Common myeloid progenitor, CD34-positive (primary cell): Measurements from ENCODE around the gene ZNF622.

Experiments
- CTCF ChIA-PET: fragments of 350-600 bp; sonication (Branson Sonifier 250); formaldehyde crosslinking; loops from one replicate; lab custom pipeline; 2021; ENCODE audit warnings: antibody characterized with exemption; lab: Charles Lee
- POLR2A ChIA-PET: fragments of 350-600 bp; sonication (Branson Sonifier 250); formaldehyde crosslinking; loops from one replicate; lab custom pipeline; 2021; ENCODE audit warnings: antibody characterized with exemption; lab: Charles Lee
- DNase-seq, 3 donors: peaks; one replicate each; pipeline versions ENCODE4 v3.0.0 to v3.0.0-alpha.2; 2013
- H3K27ac ChIP-seq, 2 experiments: 1 replicate in 1 of 2; 2 replicates in 1 of 2; pipeline ENCODE4 v1.7.0; 2013; ENCODE audit warnings: inconsistent platforms in 2 of 2, low read length in 2 of 2, mild to moderate bottlenecking in 2 of 2, low read depth in 1 of 2, moderate library complexity in 1 of 2; ENCODE audit not compliant: severe bottlenecking in 2 of 2, insufficient read depth in 1 of 2, poor library complexity in 1 of 2
- H3K27me3 ChIP-seq, 5 experiments: replicated peaks in 2 of 5; 1 replicate in 3 of 5; 2 replicates in 2 of 5; pipeline versions ENCODE4 v1.6.1 to v1.7.0; 2013; ENCODE audit warnings: low read length in 4 of 5, mild to moderate bottlenecking in 2 of 5, moderate library complexity in 2 of 5, inconsistent platforms in 1 of 5; ENCODE audit not compliant: insufficient read depth in 5 of 5, control insufficient read depth in 4 of 5
- H3K36me3 ChIP-seq, 4 experiments: 1 replicate in 2 of 4; 2 replicates in 2 of 4; pipeline versions ENCODE4 v1.6.1 to v1.7.0; 2013; ENCODE audit warnings: low read length in 3 of 4, control low read depth in 1 of 4, mild to moderate bottlenecking in 1 of 4; ENCODE audit not compliant: control insufficient read depth in 4 of 4, insufficient read depth in 4 of 4
- H3K4me1 ChIP-seq, 4 experiments: 1 replicate in 3 of 4; 2 replicates in 1 of 4; pipeline versions ENCODE4 v1.6.1 to v1.7.1; 2013; ENCODE audit warnings: low read length in 3 of 4, mild to moderate bottlenecking in 3 of 4, control low read depth in 1 of 4, inconsistent platforms in 1 of 4, moderate library complexity in 1 of 4; ENCODE audit not compliant: control insufficient read depth in 4 of 4, insufficient read depth in 4 of 4; ENCODE audit errors: control extremely low read depth in 1 of 4
- H3K4me3 ChIP-seq, 7 experiments: 1 replicate in 4 of 7; 2 replicates in 3 of 7; pipeline versions ENCODE4 v1.5.1 to v1.7.0; 2013; ENCODE audit warnings: mild to moderate bottlenecking in 7 of 7, low read length in 6 of 7, moderate library complexity in 6 of 7, inconsistent platforms in 2 of 7, low read depth in 2 of 7, control low read depth in 1 of 7; ENCODE audit not compliant: insufficient read depth in 4 of 7, control insufficient read depth in 1 of 7; ENCODE audit errors: extremely low read depth in 1 of 7
- H3K9me3 ChIP-seq, 5 experiments: 1 replicate in 4 of 5; 2 replicates in 1 of 5; pipeline versions ENCODE4 v1.6.1 to v1.7.1; 2013; ENCODE audit warnings: low read length in 4 of 5, mild to moderate bottlenecking in 2 of 5, inconsistent platforms in 1 of 5, low read depth in 1 of 5, moderate library complexity in 1 of 5; ENCODE audit not compliant: control insufficient read depth in 4 of 5, insufficient read depth in 2 of 5; ENCODE audit errors: control extremely low read depth in 1 of 5
- WGBS: methylation state at CpG from one replicate; pipeline ENCODE4 v1.1.5; 2013; ENCODE audit not compliant: insufficient coverage; 5-methylcytosine and 5-hydroxymethylcytosine counted together

Gene ZNF622

DNA sequence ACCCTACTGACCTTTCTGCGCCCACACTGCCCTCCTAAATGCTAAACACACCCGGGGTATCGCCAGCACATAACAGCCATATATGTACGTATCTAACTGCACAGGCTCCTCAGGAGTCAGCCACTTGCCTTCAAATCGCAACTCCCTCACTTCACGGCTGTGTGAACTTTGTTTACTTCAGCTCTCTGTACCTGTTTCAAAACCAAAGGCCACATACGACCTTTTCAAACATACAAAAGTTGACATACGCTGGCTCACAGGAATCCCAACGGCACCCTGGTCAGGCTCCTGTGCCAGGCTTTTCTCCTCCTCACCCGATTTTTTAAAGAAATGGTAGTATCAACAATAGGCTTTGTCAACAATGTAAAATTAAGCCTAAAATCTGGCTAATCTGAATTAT lies 39.0 kb upstream of the ZNF622 start:
- ChIA-PET CTCF (no interaction called here), POLR2A (no interaction called here)
- DNase-seq, result no peak
- H3K9me3 ChIP-seq, result peaks cover 0 to 3% (median 0%) of the 10 kb centered on the region in 5 experiments
- H3K4me3 ChIP-seq, result no peak overlapping the region
- H3K4me1 ChIP-seq, result no peaks in the 10 kb centered on the region
- no peaks in the 10 kb centered on the region for H3K27me3 ChIP-seq
- WGBS, result 98% methylated on average over 10 of the region's 10 CpGs
- H3K36me3 ChIP-seq, result no peaks in the 10 kb centered on the region
- H3K27ac ChIP-seq, result no peak overlapping the region

DNA sequence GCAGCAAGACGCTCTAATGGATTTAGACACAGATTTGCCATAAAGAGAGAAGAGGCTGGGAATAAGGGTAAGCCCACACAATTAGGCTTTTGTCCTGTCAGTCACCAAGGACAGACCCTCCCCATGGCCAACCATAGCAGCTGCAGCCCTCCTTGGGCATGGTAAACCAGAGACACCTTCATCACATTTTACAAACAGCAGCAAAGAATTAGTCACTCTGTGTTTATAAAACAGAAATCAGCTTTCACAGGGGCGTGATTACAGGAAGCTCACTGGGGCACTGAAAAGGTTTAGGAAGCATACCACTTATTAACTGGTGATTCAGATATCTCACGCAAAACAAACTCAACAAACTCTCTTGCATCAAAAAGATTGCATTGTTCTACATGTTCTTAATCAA lies 37.3 kb upstream of the ZNF622 start:
- Histone ChIP-seq H3K27ac (no peak overlapping the region), H3K4me1 (no peaks in the 10 kb centered on the region), H3K9me3 (peaks cover 0 to 5% (median 0%) of the 10 kb centered on the region in 5 experiments), H3K4me3 (no peak overlapping the region), H3K27me3 (no peaks in the 10 kb centered on the region), H3K36me3 (no peaks in the 10 kb centered on the region)
- ChIA-PET CTCF (no interaction called here), POLR2A (no interaction called here)
- 93% methylated on average over 2 of the region's 3 CpGs for WGBS
- DNase-seq, result no peak

GRCh38 chr5:16500024-16500423 lies 34.4 kb upstream of the ZNF622 start:
- Histone ChIP-seq H3K4me3 (no peak overlapping the region), H3K4me1 (no peaks in the 10 kb centered on the region), H3K27ac (no peak overlapping the region), H3K27me3 (no peaks in the 10 kb centered on the region), H3K9me3 (peaks cover 0 to 15% (median 4%) of the 10 kb centered on the region in 5 experiments), H3K36me3 (no peaks in the 10 kb centered on the region)
- 97% methylated on average over 5 of the region's 5 CpGs for WGBS
- CTCF ChIA-PET, result interaction anchor here (0.9 to 2.7 kb wide), 3 partner anchors 10 to 690 kb away, joined by 3 to 14 read pairs (median 3); no protein-coding TSS in a partner anchor
- no peak for DNase-seq
- POLR2A ChIA-PET, result no interaction called here

DNA sequence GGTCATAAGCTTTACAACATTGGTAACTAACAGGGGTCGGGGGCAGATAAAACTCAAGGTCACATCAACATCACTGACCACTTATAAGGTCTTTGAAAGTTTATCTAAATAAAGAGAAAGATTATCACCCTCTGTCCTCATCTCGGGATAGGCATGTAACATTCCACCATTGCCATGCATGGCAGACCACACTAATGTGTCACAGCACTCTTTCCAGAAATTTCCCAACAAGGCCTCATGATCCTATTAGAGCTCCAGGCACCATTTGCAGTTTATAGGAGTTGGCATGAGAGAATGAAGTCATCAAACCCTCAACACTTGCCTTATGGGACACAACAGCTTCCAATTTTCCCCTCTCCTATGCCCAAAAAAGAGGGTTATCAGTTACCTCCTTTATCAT lies 31.9 kb upstream of the ZNF622 start:
- H3K9me3 ChIP-seq, result peaks cover 0 to 23% (median 6%) of the 10 kb centered on the region in 5 experiments
- no peak overlapping the region for H3K27ac ChIP-seq
- POLR2A ChIA-PET, result no interaction called here
- CTCF ChIA-PET, result no interaction called here
- no peaks in the 10 kb centered on the region for H3K36me3 ChIP-seq
- no peaks in the 10 kb centered on the region for H3K4me1 ChIP-seq
- H3K4me3 ChIP-seq, result no peak overlapping the region
- no peaks in the 10 kb centered on the region for H3K27me3 ChIP-seq
- WGBS, result no CpG with 5 or more reads among the region's 2 CpGs
- no peak for DNase-seq

GRCh38 chr5:16493261-16493660 lies 27.7 kb upstream of the ZNF622 start:
- CTCF ChIA-PET, result no interaction called here
- POLR2A ChIA-PET, result no interaction called here
- H3K9me3 ChIP-seq, result peaks cover 0 to 21% (median 4%) of the 10 kb centered on the region in 5 experiments
- no peak overlapping the region for H3K4me3 ChIP-seq
- no peaks in the 10 kb centered on the region for H3K36me3 ChIP-seq
- WGBS, result 91% methylated on average over 1 of the region's 1 CpG
- no peaks in the 10 kb centered on the region for H3K4me1 ChIP-seq
- DNase-seq, result no peak
- H3K27ac ChIP-seq, result no peak overlapping the region
- H3K27me3 ChIP-seq, result no peaks in the 10 kb centered on the region

- H3K4me1 ChIP-seq, result no peaks in the 10 kb centered on the region
- H3K4me3 ChIP-seq, result no peak overlapping the region
- ChIA-PET CTCF (interaction anchor here (0.7 kb wide), 1 partner anchor 294 kb away, joined by 3 read pairs; no protein-coding TSS in a partner anchor), POLR2A (no interaction called here)
- no peak overlapping the region for H3K27ac ChIP-seq
- H3K9me3 ChIP-seq, result peaks cover 0 to 18% (median 4%) of the 10 kb centered on the region in 5 experiments
- 98% methylated on average over 7 of the region's 10 CpGs for WGBS
- peak in 2 of 3 donors; percentile 44 to 48 for DNase-seq
- H3K27me3 ChIP-seq, result no peaks in the 10 kb centered on the region
- no peaks in the 10 kb centered on the region for H3K36me3 ChIP-seq
These were observed 27.0 kb upstream of the ZNF622 start for GRCh38 chr5:16492398-16493140.

DNA sequence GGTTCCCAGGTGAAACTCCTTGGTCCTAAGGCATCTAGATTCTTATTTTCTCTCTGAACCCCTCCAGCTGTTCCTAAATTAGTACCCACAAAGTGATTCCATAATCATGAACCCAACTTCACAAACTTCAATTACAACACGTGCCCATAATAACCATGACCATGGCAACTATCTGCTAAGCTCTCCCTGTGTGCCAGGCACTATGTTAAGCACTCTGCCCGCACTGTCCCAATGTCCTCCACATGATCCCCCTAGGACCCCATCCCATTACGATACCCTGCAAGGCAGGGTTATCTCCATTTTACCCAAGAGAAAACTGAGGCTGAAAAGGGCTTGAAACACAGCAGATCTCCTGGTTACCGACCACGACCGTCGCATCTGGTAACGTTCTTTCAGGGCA lies 25.3 kb upstream of the ZNF622 start:
- Histone ChIP-seq H3K27me3 (no peaks in the 10 kb centered on the region), H3K27ac (no peak overlapping the region), H3K36me3 (no peaks in the 10 kb centered on the region), H3K4me1 (no peaks in the 10 kb centered on the region), H3K4me3 (no peak overlapping the region), H3K9me3 (peaks cover 0 to 12% (median 4%) of the 10 kb centered on the region in 5 experiments)
- no peak for DNase-seq
- WGBS, result 94% methylated on average over 4 of the region's 8 CpGs
- POLR2A ChIA-PET, result interaction anchor here (0.5 kb wide), 1 partner anchor 137 kb away, joined by 3 read pairs; no protein-coding TSS in a partner anchor
- CTCF ChIA-PET, result interaction anchor here (0.8 to 2.9 kb wide), 9 partner anchors 10 to 699 kb away, joined by 3 to 38 read pairs (median 6); no protein-coding TSS in a partner anchor
